Keratinocyte (primary cell): ENCODE results near the gene VAV2. TPM values are rescaled to one million over a fixed set of nuclear protein-coding genes. Genes with fewer than 3 reads are reported as not detected.

ENCODE experiments used
- DNase-seq: peaks from one replicate; pipeline ENCODE4 v3.0.0-alpha.2; 2011; ENCODE audit warnings: low read depth, missing footprints, low spot score
- FAIRE-seq: peaks from 2 replicates; lab custom pipeline; 2011; peaks lifted over from hg19 to GRCh38; lab: Jason Lieb, UNC
- H2AFZ ChIP-seq: 2 replicates; pipeline ENCODE4 v1.6.0; 2012; ENCODE audit warnings: low read length, control low read depth, inconsistent platforms; ENCODE audit not compliant: control insufficient read depth
- H3K27ac ChIP-seq: 2 replicates; pipeline ENCODE4 v1.5.1; 2011; ENCODE audit warnings: low read length; ENCODE audit not compliant: control insufficient read depth, insufficient read depth
- H3K27me3 ChIP-seq: 3 replicates; pipeline ENCODE4 v1.6.0; 2011; ENCODE audit warnings: low read length; ENCODE audit not compliant: control insufficient read depth, insufficient read depth; ENCODE audit errors: extremely low read depth
- H3K36me3 ChIP-seq, 2 experiments: 2 replicates in 1 of 2; 3 replicates in 1 of 2; pipeline ENCODE4 v1.5.1; 2011; ENCODE audit warnings: low read length in 2 of 2, mild to moderate bottlenecking in 1 of 2; ENCODE audit not compliant: control insufficient read depth in 2 of 2, insufficient read depth in 2 of 2; ENCODE audit errors: extremely low read depth in 1 of 2
- H3K4me1 ChIP-seq: 3 replicates; pipeline ENCODE4 v1.5.1; 2011; ENCODE audit warnings: low read length; ENCODE audit not compliant: control insufficient read depth, insufficient read depth; ENCODE audit errors: extremely low read depth
- H3K4me2 ChIP-seq: 3 replicates; pipeline ENCODE4 v1.6.0; 2011; ENCODE audit warnings: low read depth, low read length; ENCODE audit not compliant: control insufficient read depth, insufficient read depth; ENCODE audit errors: extremely low read depth
- H3K4me3 ChIP-seq, 3 experiments: fragments of 200-600 bp in 1 of 3; sonication (generic) in 1 of 3; 2 replicates in 2 of 3; 3 replicates in 1 of 3; pipeline ENCODE4 v1.5.1; 2011 to 2016; ENCODE audit warnings: low read length in 3 of 3, mild to moderate bottlenecking in 3 of 3, control low read depth in 2 of 3, inconsistent platforms in 1 of 3, low read depth in 1 of 3, mixed read lengths in 1 of 3, mixed run types in 1 of 3, moderate library complexity in 1 of 3; ENCODE audit not compliant: control insufficient read depth in 2 of 3, insufficient read depth in 2 of 3; ENCODE audit errors: extremely low read depth in 1 of 3
- H3K79me2 ChIP-seq: 2 replicates; pipeline ENCODE4 v1.6.0; 2012; ENCODE audit warnings: low read length; ENCODE audit not compliant: control insufficient read depth, insufficient read depth
- H3K9ac ChIP-seq: 3 replicates; pipeline ENCODE4 v1.6.0; 2011; ENCODE audit warnings: low read length; ENCODE audit not compliant: control insufficient read depth, insufficient read depth; ENCODE audit errors: extremely low read depth
- H3K9me1 ChIP-seq: 3 replicates; pipeline ENCODE4 v1.6.0; 2011; ENCODE audit warnings: low read length; ENCODE audit not compliant: control insufficient read depth, insufficient read depth; ENCODE audit errors: extremely low read depth
- H3K9me3 ChIP-seq: 2 replicates; pipeline ENCODE4 v1.5.1; 2012; ENCODE audit warnings: low read depth, low read length; ENCODE audit not compliant: control insufficient read depth
- H4K20me1 ChIP-seq: 3 replicates; pipeline ENCODE4 v1.6.0; 2011; ENCODE audit warnings: low read length; ENCODE audit not compliant: control insufficient read depth, insufficient read depth; ENCODE audit errors: extremely low read depth
- EZH2 ChIP-seq: IDR thresholded peaks from one replicate; pipeline ENCODE4 v1.6.1; 2012; ENCODE audit warnings: inconsistent platforms, mild to moderate bottlenecking, low read length, moderate library complexity
- dilution Hi-C: fragments of 300-500 bp; cut with MboI; formaldehyde crosslinking; loops from one replicate; pipeline ENCODE4 v1.7.0; 2020; ENCODE audit warnings: low sequenced_read_pairs; ENCODE audit not compliant: extremely low pct_ligation_motif_present
- polyA plus RNA-seq, 5 experiments: library from polyadenylated mRNA; depleted of rRNA in 3 of 5; stranded (reverse) in 3 of 5; stranded (forward) in 1 of 5; unstranded in 1 of 5; fragments of >200 nt; gene quantifications; 1 replicate in 1 of 5; 2 replicates in 3 of 5; 3 replicates in 1 of 5; pipeline versions ENCODE4 v1.2.1 to v1.2.3, GENCODE V29; 2011 to 2012; ENCODE audit warnings: missing spikeins in 2 of 5, low read depth in 1 of 5, low replicate concordance in 1 of 5
- TF ChIP-seq, protein P1 (sequence below), 3 experiments: IDR thresholded peaks in 1 of 3; conservative IDR thresholded peaks in 1 of 3; optimal IDR thresholded peaks in 1 of 3; 2 replicates in 2 of 3; 3 replicates in 1 of 3; pipeline versions ENCODE3 to v1.5.1; 2011; ENCODE audit warnings: low read length in 3 of 3, mild to moderate bottlenecking in 3 of 3, moderate library complexity in 2 of 3, control low read depth in 1 of 3, inconsistent platforms in 1 of 3; ENCODE audit not compliant: insufficient read depth in 2 of 3; ENCODE audit errors: extremely low read depth in 1 of 3

The VAV2 gene
- polyA plus RNA-seq, 1 donor (not counting 4 experiments of a cell fraction or from before 2014, with no cell fraction given) = 16.4 TPM

DNA sequence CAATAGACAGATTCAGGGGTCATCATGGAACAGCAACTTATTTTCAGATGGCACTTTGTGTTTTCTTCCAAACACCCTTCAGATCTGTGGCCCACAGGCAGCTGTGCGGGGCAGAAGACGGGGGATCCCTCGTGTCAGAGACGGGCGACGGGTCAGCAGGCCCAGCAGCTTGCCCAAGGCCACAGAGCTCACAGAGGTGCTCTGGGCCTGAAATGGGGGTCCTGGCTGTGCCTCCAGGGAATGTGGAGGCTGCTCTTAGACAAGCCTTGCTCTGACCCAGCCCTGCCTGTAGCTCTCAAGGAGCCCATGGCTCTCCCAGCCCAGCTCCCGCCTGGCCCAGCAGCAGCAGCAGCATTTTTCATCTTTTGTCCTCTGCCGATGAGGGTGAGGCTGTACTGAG, 213.0 kb downstream of the VAV2 start:
- Histone ChIP-seq H3K36me3 (peaks cover 36 to 67% of the 10 kb centered on the region in 2 experiments), H3K9me3 (no peaks in the 10 kb centered on the region), H2AFZ (no peak overlapping the region), H3K4me1 (no peaks in the 10 kb centered on the region), H3K4me2 (no peak overlapping the region), H4K20me1 (no peaks in the 10 kb centered on the region), H3K4me3 (no peak overlapping the region), H3K9ac (no peak overlapping the region), H3K27me3 (no peaks in the 10 kb centered on the region), H3K27ac (no peak overlapping the region), H3K79me2 (no peaks in the 10 kb centered on the region), H3K9me1 (no peaks in the 10 kb centered on the region)
- dilution Hi-C loops = no loop called here
- TF ChIP-seq, protein P1, sequence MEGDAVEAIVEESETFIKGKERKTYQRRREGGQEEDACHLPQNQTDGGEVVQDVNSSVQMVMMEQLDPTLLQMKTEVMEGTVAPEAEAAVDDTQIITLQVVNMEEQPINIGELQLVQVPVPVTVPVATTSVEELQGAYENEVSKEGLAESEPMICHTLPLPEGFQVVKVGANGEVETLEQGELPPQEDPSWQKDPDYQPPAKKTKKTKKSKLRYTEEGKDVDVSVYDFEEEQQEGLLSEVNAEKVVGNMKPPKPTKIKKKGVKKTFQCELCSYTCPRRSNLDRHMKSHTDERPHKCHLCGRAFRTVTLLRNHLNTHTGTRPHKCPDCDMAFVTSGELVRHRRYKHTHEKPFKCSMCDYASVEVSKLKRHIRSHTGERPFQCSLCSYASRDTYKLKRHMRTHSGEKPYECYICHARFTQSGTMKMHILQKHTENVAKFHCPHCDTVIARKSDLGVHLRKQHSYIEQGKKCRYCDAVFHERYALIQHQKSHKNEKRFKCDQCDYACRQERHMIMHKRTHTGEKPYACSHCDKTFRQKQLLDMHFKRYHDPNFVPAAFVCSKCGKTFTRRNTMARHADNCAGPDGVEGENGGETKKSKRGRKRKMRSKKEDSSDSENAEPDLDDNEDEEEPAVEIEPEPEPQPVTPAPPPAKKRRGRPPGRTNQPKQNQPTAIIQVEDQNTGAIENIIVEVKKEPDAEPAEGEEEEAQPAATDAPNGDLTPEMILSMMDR (optimal IDR thresholded peaks at IDR 0.05 in 1 of 3, IDR thresholded peaks at IDR 0.05 in 1 of 3, conservative IDR thresholded peaks at IDR 0.05 in 1 of 3; ENCODE audit: extremely low read depth in 1 of 3, insufficient read depth in 2 of 3, low read length in 3 of 3) = no peak
- TF ChIP-seq EZH2 = no peak
- DNase-seq = no peak
- no peak for FAIRE-seq

DNA sequence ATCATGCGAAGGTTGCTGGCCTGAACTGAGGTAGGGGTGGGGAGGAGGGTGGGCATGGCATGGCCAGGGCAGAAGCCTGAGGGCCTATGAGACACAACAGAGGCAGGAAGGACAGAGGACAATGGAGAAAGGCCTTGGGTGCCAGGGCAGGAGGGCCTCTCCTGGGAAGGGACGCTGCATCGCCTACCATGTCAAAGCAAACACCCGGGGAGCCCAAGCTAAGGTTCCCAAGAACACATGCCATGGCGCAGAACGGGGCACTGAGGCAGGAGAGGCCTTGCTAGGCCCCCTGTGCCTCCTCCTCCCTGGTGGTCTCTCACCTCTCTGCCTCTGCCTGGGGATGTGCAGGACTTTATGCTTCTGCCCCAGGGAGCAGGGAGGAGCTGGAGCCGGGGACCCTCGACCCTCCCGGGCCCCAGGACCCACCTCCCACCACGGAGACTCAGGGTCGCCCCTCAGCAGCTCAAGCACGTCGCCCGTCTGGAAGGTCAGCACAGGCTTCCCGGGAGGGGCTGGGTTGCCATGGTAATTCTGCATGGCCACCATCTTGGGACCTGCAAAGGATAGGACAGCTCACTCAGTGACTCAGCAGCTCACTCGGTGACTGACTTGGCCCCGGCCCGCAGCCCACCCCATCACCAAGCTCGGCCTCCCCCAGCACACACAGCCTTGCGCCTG, 213.6 kb downstream of the VAV2 start:
- TF ChIP-seq, protein P1 (optimal IDR thresholded peaks at IDR 0.05 in 1 of 3, IDR thresholded peaks at IDR 0.05 in 1 of 3, conservative IDR thresholded peaks at IDR 0.05 in 1 of 3; ENCODE audit: extremely low read depth in 1 of 3, insufficient read depth in 2 of 3, low read length in 3 of 3) = no peak
- no peak for TF ChIP-seq EZH2
- Histone ChIP-seq H3K27me3 (no peaks in the 10 kb centered on the region), H3K79me2 (no peaks in the 10 kb centered on the region), H2AFZ (no peak overlapping the region), H3K36me3 (peaks cover 39 to 67% of the 10 kb centered on the region in 2 experiments), H3K27ac (no peak overlapping the region), H3K9ac (no peak overlapping the region), H4K20me1 (no peaks in the 10 kb centered on the region), H3K4me1 (no peaks in the 10 kb centered on the region), H3K4me2 (no peak overlapping the region), H3K9me1 (no peaks in the 10 kb centered on the region), H3K9me3 (no peaks in the 10 kb centered on the region), H3K4me3 (no peak overlapping the region)
- FAIRE-seq (no peak), DNase-seq (no peak)
- dilution Hi-C loops = no loop called here
